Measurements from ENCODE around the gene OR7G2. TPM values are rescaled to one million over a fixed set of nuclear protein-coding genes. Genes with fewer than 3 reads are reported as not detected.
"Not testable (repeated sequence)": the region's sequence is repeated elsewhere in the genome, so short reads cannot be mapped to it uniquely, and the experiment has no call there.

Gene OR7G2
- total RNA-seq, 4 donors from 2014 or later = not detected

GRCh38 chr19:9073806-9074205, 33.5 kb downstream of the OR7G2 start:
- 52 to 70% methylated on average over 6 of the region's 6 CpGs for WGBS, 2 donors
- TF ChIP-seq POLR2A (IDR thresholded peaks at IDR 0.05) (no peak), CTCF (IDR thresholded peaks at IDR 0.05) (no peak)
- no peak overlapping the region for H3K4me3 ChIP-seq (ENCODE audit: low read depth, poor library complexity, severe bottlenecking)
- intact Hi-C loops (cut with DNase I; ENCODE audit: low total_unique reads) = no loop called here
- no peak for DNase-seq (ENCODE audit: low spot score in 2 of 2)

DNA sequence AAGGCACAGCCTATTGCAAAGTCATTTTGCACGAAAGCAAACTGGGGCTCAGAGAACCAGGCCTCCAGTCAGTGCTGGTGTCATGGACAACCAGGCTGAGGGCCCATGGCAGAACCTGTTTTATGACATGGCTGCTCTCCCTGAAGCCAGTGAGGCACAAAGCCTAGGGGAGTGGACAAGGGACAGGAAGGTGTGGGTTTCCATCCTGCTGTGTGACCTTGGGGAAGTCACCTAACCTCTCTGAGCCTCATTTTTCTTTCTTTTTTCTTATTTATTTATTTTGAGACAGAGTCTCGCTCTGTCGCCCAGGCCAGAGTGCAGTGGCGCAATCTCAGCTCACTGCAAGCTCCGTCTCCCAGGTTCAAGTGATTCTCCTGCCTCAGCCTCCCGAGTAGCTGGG, 35.6 kb downstream of the OR7G2 start:
- DNase-seq (ENCODE audit: low spot score in 2 of 2); intact Hi-C loops (cut with DNase I; ENCODE audit: low total_unique reads); H3K4me3 ChIP-seq (ENCODE audit: low read depth, poor library complexity, severe bottlenecking): not testable (repeated sequence)
- 86 to 94% methylated on average over 6 of the region's 6 CpGs for WGBS, 2 donors

GRCh38 chr19:9070066-9070465, 37.2 kb downstream of the OR7G2 start:
- intact Hi-C loops (cut with DNase I; ENCODE audit: low total_unique reads) = no loop called here
- no peak overlapping the region for H3K4me3 ChIP-seq (ENCODE audit: low read depth, poor library complexity, severe bottlenecking)
- TF ChIP-seq CTCF (IDR thresholded peaks at IDR 0.05) = no peak
- TF ChIP-seq POLR2A (IDR thresholded peaks at IDR 0.05) = no peak
- DNase-seq (ENCODE audit: low spot score in 2 of 2) = no peak
- WGBS, 2 donors = 37 to 44% methylated on average over 5 of the region's 5 CpGs

- no peak overlapping the region for H3K4me3 ChIP-seq (ENCODE audit: low read depth, poor library complexity, severe bottlenecking)
- 71 to 82% methylated on average over 6 to 12 of the region's 12 CpGs for WGBS, 2 donors
- DNase-seq (ENCODE audit: low spot score in 2 of 2) = no peak
- intact Hi-C loops (cut with DNase I; ENCODE audit: low total_unique reads) = no loop called here
- TF ChIP-seq POLR2A (IDR thresholded peaks at IDR 0.05) (no peak), CTCF (IDR thresholded peaks at IDR 0.05) (no peak)
Observed at GRCh38 chr19:9065457-9066014, 41.7 kb downstream of the OR7G2 start.

DNA sequence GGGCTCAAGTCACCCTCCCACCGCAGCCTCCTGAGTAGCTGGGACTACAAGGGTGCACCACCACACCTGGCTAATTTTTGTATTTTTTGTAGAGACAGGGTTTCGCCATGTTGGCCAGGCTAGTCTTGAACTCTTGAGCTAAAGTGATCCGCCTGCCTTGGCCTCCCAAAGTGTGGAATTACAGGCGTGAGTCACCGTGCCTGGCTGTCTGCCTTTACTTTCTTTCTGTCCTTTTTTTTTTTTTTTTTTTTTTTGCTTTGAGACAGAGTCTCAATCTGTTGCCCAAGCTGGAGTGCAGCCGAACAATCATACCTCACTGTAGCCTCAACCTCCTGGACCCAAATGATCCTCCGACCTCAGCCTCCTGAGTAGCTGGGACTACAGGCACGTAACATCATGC, 45.4 kb downstream of the OR7G2 start:
- intact Hi-C loops (cut with DNase I; ENCODE audit: low total_unique reads) = no loop called here

More for the DNA sequence above, 45.4 kb downstream of the OR7G2 start:
- TF ChIP-seq CTCF (IDR thresholded peaks at IDR 0.05) (no peak), POLR2A (IDR thresholded peaks at IDR 0.05) (no peak)
- no peak overlapping the region for H3K4me3 ChIP-seq (ENCODE audit: low read depth, poor library complexity, severe bottlenecking)
- DNase-seq (ENCODE audit: low spot score in 2 of 2) = no peak
- WGBS, 2 donors = 70 to 80% methylated on average over 8 of the region's 8 CpGs
